ENCODE measurements around the gene MAML3. TPM values are rescaled to one million over a fixed set of nuclear protein-coding genes. Genes with fewer than 3 reads are reported as not detected.
A peak's percentile ranks its signal among the peaks of the same experiment; 100 is the strongest.

Gene MAML3
- total RNA-seq, 2 donors from 2014 or later = 2.6 to 5.8 TPM

DNA sequence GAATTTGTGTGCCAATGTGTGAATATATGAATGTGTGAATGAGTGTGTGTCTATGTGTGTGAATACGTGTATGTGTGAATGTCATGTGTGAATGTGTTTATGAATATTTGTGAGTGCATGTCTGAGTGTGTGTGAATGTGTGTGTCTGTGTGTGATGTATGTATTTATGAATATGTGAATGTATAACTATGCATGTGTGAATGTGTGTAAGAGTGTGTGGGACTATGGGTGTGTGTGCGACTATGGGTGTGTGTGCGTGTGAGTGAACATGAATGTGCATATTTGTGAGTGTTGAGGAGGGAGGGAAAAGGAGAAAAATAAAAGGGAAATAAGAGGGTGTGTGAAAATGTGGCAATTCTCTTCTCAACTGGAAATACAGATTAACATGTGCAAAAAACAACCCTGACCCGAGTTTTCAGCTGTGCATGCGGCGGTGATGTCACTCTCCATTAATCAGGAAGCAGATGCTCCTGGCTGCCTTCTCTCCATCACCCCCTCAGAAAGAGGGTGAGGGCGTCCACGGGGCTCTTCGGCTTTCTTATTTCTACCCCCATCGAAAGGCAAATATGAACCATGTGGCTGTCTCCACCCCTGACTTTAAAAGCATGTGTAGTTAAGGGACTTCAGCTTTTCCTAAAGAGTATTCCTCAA, 219.8 kb downstream of the MAML3 start:
- Histone ChIP-seq H3K27me3 (no peaks in the 10 kb centered on the region), H3K9me3 (no peaks in the 10 kb centered on the region), H3K36me3 (no peaks in the 10 kb centered on the region), H3K27ac (no peak overlapping the region), H3K4me1 (no peaks in the 10 kb centered on the region), H3K4me3 (no peak overlapping the region)
- no peak for DNase-seq (ENCODE audit: low spot score)
- TF ChIP-seq, protein P1, sequence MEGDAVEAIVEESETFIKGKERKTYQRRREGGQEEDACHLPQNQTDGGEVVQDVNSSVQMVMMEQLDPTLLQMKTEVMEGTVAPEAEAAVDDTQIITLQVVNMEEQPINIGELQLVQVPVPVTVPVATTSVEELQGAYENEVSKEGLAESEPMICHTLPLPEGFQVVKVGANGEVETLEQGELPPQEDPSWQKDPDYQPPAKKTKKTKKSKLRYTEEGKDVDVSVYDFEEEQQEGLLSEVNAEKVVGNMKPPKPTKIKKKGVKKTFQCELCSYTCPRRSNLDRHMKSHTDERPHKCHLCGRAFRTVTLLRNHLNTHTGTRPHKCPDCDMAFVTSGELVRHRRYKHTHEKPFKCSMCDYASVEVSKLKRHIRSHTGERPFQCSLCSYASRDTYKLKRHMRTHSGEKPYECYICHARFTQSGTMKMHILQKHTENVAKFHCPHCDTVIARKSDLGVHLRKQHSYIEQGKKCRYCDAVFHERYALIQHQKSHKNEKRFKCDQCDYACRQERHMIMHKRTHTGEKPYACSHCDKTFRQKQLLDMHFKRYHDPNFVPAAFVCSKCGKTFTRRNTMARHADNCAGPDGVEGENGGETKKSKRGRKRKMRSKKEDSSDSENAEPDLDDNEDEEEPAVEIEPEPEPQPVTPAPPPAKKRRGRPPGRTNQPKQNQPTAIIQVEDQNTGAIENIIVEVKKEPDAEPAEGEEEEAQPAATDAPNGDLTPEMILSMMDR (IDR thresholded peaks at IDR 0.05) = no peak

DNA sequence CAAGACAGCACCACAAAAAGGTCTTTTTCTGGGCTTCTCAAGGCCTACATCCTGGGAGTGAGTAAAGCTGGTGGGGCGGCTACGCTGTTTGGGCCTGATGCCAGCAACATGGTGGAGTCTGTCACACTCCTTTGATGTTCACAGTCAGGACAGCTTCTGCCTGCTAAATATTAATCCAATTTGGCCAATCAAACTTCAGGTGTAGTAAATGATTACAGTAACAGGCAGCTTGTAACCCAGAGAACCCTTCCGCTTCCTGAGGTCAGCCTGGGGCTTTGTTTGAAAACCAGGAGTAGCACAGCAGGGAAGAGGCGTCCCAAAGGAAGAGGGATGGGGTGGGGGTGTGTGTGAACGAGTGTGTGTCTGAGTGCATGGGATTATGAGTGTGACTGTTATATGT, 220.4 kb downstream of the MAML3 start:
- no peak overlapping the region for H3K4me3 ChIP-seq
- H3K4me1 ChIP-seq = no peaks in the 10 kb centered on the region
- no peak overlapping the region for H3K27ac ChIP-seq
- no peaks in the 10 kb centered on the region for H3K27me3 ChIP-seq
- TF ChIP-seq, protein P1 (IDR thresholded peaks at IDR 0.05) = no peak
- H3K36me3 ChIP-seq = no peaks in the 10 kb centered on the region
- no peaks in the 10 kb centered on the region for H3K9me3 ChIP-seq
- DNase-seq (ENCODE audit: low spot score) = no peak

DNA sequence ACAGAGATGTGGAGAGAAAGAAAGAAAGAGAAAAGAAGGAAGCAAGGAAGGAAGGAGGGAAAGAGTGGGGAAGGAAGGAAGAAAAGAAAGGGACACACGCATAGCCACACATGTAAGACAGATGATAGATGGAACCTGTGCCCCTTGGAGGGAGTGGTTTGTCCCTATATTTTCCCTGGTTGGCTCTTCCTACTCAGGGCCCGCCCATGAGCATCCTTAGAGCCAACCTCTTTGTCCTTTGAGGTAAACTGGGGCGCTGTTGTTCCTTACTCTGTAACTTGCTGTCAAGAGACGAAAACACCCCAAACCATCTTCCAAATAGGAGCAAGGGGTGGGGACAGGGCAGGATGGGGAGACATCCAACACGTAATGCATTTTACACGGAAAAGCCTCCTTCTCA, 220.9 kb downstream of the MAML3 start:
- no peak overlapping the region for H3K27ac ChIP-seq
- DNase-seq (ENCODE audit: low spot score) = no peak
- H3K4me3 ChIP-seq = no peak overlapping the region
- no peaks in the 10 kb centered on the region for H3K27me3 ChIP-seq
- no peaks in the 10 kb centered on the region for H3K36me3 ChIP-seq
- TF ChIP-seq, protein P1 (IDR thresholded peaks at IDR 0.05) = no peak
- H3K9me3 ChIP-seq = no peaks in the 10 kb centered on the region
- no peaks in the 10 kb centered on the region for H3K4me1 ChIP-seq

DNA sequence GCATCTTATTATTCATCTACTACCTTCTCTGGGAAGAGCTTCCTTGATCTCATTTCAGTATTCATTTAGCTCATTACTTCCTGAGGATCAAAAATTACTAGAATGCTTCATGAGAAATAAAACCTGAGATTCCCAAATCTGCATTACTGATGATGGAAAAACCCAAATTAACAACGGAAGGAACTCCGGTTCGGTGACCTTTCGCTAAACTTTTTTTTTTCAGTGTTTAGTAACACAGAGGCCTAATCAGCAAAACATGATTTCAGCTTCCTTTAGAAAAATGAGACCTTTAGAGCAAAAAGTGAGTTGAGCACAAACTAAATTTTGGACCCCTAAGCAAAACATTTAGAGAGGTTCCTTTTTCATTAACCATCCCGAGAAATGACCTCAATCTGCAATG, 229.2 kb downstream of the MAML3 start:
- no peak overlapping the region for H3K27ac ChIP-seq
- DNase-seq (ENCODE audit: low spot score) = no peak
- no peaks in the 10 kb centered on the region for H3K36me3 ChIP-seq
- peaks cover 0 to 43% of the 10 kb centered on the region in 2 donors for H3K4me1 ChIP-seq
- H3K4me3 ChIP-seq = no peak overlapping the region
- no peaks in the 10 kb centered on the region for H3K27me3 ChIP-seq
- no peaks in the 10 kb centered on the region for H3K9me3 ChIP-seq
- TF ChIP-seq, protein P1 (IDR thresholded peaks at IDR 0.05) = no peak

DNA sequence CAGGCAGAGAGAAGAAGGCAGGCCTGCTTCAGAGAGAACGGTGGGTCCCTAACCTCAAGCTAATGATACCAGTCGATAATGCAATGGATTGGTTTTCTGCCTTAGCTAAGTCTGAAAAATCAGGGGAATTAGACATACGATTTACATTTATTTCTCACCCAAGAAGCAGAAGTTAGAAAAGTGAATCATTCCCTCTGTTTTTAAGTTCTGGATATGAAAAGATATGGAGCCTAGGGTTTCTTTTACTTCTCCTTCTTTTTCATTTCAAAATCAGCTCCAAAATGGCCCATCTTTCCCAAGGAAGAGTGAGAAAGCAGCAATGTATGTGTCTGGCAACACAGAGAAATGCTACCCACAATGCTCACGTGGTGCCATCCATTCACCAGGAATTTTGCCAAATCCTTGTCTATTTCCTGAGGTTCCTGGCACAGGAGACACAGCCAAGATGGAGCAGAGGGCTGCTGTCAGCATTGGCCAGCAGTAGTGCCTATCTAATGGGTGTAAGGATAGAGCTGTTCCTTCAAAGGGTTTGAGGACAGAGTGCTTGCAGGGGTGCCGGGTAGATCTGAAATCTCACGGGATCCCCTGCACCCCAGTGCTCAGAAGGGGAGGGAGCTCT, 231.5 kb downstream of the MAML3 start:
- H3K4me3 ChIP-seq = no peak overlapping the region
- H3K27ac ChIP-seq = peak overlapping the region; percentile 28 to 86
- no peaks in the 10 kb centered on the region for H3K36me3 ChIP-seq
- H3K27me3 ChIP-seq = no peaks in the 10 kb centered on the region
- no peaks in the 10 kb centered on the region for H3K9me3 ChIP-seq
- H3K4me1 ChIP-seq = peaks cover 0 to 63% of the 10 kb centered on the region in 2 donors
- no peak for DNase-seq (ENCODE audit: low spot score)
- TF ChIP-seq, protein P1 (IDR thresholded peaks at IDR 0.05) = no peak
